ENCODE data around the gene HM13.

HM13 gene

DNA sequence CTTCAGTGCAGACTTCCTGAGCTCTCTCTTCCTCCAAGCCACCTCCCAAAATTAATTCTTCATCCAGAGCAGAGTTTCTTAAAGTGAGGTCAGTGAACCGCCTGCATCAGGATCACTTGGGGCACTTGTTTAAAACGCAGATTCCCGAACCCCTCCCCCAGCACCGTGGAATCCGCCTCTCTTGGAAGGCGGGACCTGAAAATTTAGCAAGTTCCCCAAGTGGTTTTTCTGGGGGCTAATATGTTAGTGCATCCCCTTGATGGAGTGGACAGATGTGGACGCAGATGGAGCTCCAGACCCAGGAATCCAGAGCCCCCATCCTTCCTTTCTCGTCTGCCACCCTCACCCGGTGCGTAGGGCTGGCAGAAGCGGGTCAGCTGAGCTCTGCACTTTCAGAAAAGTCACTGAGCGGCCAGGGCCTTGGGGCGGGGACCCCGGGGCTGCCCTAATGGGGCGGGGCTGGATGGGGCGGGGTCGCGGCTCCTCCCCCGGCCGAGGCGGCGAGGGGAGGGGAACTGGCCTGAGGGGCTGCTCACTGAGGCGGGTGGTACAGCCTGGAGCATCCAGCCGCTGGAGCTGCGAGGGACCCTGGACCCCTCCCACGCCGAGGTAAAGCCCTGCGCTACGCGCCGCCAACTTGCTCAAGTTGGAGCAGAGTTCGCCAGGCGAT is 39.3 kb upstream of the HM13 start, which contains the start of the genes DEFB124 and REM1:
DEFB124 (minus strand) TSS at position 370 of the 670 bp plus-strand sequence. CDS start 2,114 bp downstream, outside the sequence.
REM1 (plus strand) TSS at position 531 of the 670 bp plus-strand sequence. CDS start 1,158 bp downstream, outside the sequence.
- WGBS (ENCODE audit: extremely low coverage, insufficient coverage, low lambda C conversion rate): no CpG with 5 or more reads among the region's 33 CpGs
- Histone ChIP-seq H3K27me3 (ENCODE audit: insufficient read depth, low read length, poor library complexity) (no peaks in the 10 kb centered on the region), H2BK120ac (ENCODE audit: low read depth, low read length) (no peak within 1 kb of the TSS), H3K79me1 (ENCODE audit: low read length) (no peaks in the 10 kb centered on the region), H3K4me1 (ENCODE audit: control insufficient read depth, low read depth, low read length) (no peaks in the 10 kb centered on the region), H4K5ac (ENCODE audit: low read length) (no peak within 1 kb of the TSS), H3K4me2 (ENCODE audit: low read length) (no peak within 1 kb of the TSS), H2BK15ac (replicated peaks; ENCODE audit: low read depth) (no peak within 1 kb of the TSS), H3K9ac (ENCODE audit: low read length) (no peak within 1 kb of the TSS), H3K4me3 (ENCODE audit: low read length) (no peak within 1 kb of the TSS), H3K36me3 (ENCODE audit: control insufficient read depth, insufficient read depth, low read length) (no peaks in the 10 kb centered on the region), H2AK5ac (ENCODE audit: low read length) (no peak within 1 kb of the TSS), H3K27ac (ENCODE audit: low read depth, low read length) (no peak within 1 kb of the TSS), H3K79me2 (ENCODE audit: control insufficient read depth, insufficient read depth, low read length) (no peaks in the 10 kb centered on the region), H3K4ac (ENCODE audit: low read depth, low read length) (no peak within 1 kb of the TSS), H3K56ac (ENCODE audit: low read length) (no peak within 1 kb of the TSS), H2BK5ac (ENCODE audit: low read length) (no peak within 1 kb of the TSS), H3K18ac (ENCODE audit: low read length) (no peak within 1 kb of the TSS), H3K23ac (ENCODE audit: low read length) (no peak within 1 kb of the TSS), H4K8ac (ENCODE audit: low read depth, low read length) (no peak within 1 kb of the TSS)
- no peak for DNase-seq

DNA sequence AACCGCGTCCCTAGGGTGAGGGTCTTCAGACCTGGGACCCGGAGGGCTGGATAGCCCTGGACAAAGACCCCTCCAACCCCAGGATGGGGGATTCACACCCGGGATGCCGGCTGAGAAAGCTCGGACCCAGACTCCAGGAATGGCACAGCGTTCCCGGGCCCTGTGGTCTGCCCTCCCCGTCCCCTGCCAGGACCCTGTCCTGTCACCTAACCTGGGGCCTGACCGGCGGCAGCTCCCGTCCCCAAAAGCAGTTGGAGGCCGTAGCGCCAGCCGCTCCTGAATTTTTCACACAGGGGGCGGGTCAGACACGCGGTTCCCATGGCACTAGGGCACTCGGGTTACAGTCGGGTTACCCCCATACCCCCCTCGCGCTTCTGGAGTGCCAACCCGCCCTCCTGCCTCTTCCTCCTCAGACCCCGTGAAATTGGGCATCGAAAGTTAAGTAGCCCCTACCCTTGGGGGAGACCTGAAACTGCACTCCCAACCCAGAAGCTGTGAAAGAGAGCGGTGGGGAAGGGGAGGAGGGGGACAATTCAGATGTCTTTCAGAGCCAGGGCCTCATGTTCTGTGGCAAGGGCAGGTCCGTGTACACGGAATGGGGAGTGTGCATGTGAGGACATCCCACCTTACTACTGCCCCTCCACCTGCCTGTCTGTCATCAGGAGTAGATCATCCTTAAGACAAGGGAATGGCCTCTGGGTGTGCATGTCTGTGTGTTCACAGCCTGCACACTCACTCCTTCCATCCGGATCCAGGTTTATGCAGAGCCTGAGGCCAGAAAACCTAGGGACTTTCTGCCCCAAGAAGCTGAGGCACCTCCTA is 38.6 kb upstream of the HM13 start:
- H3K4me3 ChIP-seq (ENCODE audit: low read length): no peak overlapping the region

DNA sequence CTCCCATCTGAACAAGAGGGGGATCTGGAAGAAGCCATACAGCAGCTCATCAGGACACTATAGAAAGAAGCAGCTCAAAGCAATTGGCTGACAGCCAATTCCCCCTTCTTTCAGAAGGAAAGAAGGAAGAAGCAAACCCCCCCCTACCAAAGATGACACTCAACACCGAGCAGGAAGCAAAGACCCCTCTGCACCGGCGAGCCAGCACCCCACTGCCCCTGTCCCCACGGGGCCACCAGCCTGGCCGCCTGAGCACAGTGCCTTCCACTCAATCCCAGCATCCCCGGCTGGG is 38.0 kb upstream of the HM13 start:
- Histone ChIP-seq H3K79me2 (ENCODE audit: control insufficient read depth, insufficient read depth, low read length) (no peaks in the 10 kb centered on the region), H4K8ac (ENCODE audit: low read depth, low read length) (no peak overlapping the region), H4K5ac (ENCODE audit: low read length) (no peak overlapping the region), H3K27me3 (ENCODE audit: insufficient read depth, low read length, poor library complexity) (no peaks in the 10 kb centered on the region), H3K18ac (ENCODE audit: low read length) (no peak overlapping the region), H3K9ac (ENCODE audit: low read length) (no peak overlapping the region), H3K4me1 (ENCODE audit: control insufficient read depth, low read depth, low read length) (no peaks in the 10 kb centered on the region), H3K56ac (ENCODE audit: low read length) (no peak overlapping the region), H3K27ac (ENCODE audit: low read depth, low read length) (no peak overlapping the region), H3K4me2 (ENCODE audit: low read length) (no peak overlapping the region), H3K4me3 (ENCODE audit: low read length) (no peak overlapping the region), H3K36me3 (ENCODE audit: control insufficient read depth, insufficient read depth, low read length) (no peaks in the 10 kb centered on the region), H3K4ac (ENCODE audit: low read depth, low read length) (no peak overlapping the region), H2BK120ac (ENCODE audit: low read depth, low read length) (no peak overlapping the region), H2AK5ac (ENCODE audit: low read length) (no peak overlapping the region), H2BK5ac (ENCODE audit: low read length) (no peak overlapping the region), H2BK15ac (replicated peaks; ENCODE audit: low read depth) (no peak overlapping the region), H3K23ac (ENCODE audit: low read length) (no peak overlapping the region), H3K79me1 (ENCODE audit: low read length) (no peaks in the 10 kb centered on the region)
- WGBS (ENCODE audit: extremely low coverage, insufficient coverage, low lambda C conversion rate): no CpG with 5 or more reads among the region's 6 CpGs
- DNase-seq: no peak

More for the DNA sequence above, 38.6 kb upstream of the HM13 start:
- Histone ChIP-seq H3K56ac (ENCODE audit: low read length) (no peak overlapping the region), H2BK120ac (ENCODE audit: low read depth, low read length) (no peak overlapping the region), H2BK5ac (ENCODE audit: low read length) (no peak overlapping the region), H2BK15ac (replicated peaks; ENCODE audit: low read depth) (no peak overlapping the region), H3K79me1 (ENCODE audit: low read length) (no peaks in the 10 kb centered on the region), H4K8ac (ENCODE audit: low read depth, low read length) (no peak overlapping the region), H3K18ac (ENCODE audit: low read length) (no peak overlapping the region), H2AK5ac (ENCODE audit: low read length) (no peak overlapping the region), H3K4me2 (ENCODE audit: low read length) (no peak overlapping the region), H3K79me2 (ENCODE audit: control insufficient read depth, insufficient read depth, low read length) (no peaks in the 10 kb centered on the region), H4K5ac (ENCODE audit: low read length) (no peak overlapping the region), H3K4me1 (ENCODE audit: control insufficient read depth, low read depth, low read length) (no peaks in the 10 kb centered on the region), H3K4ac (ENCODE audit: low read depth, low read length) (no peak overlapping the region), H3K27me3 (ENCODE audit: insufficient read depth, low read length, poor library complexity) (no peaks in the 10 kb centered on the region), H3K23ac (ENCODE audit: low read length) (no peak overlapping the region), H3K27ac (ENCODE audit: low read depth, low read length) (no peak overlapping the region), H3K9ac (ENCODE audit: low read length) (no peak overlapping the region), H3K36me3 (ENCODE audit: control insufficient read depth, insufficient read depth, low read length) (no peaks in the 10 kb centered on the region)
- DNase-seq: no peak
- WGBS (ENCODE audit: extremely low coverage, insufficient coverage, low lambda C conversion rate): no CpG with 5 or more reads among the region's 29 CpGs

DNA sequence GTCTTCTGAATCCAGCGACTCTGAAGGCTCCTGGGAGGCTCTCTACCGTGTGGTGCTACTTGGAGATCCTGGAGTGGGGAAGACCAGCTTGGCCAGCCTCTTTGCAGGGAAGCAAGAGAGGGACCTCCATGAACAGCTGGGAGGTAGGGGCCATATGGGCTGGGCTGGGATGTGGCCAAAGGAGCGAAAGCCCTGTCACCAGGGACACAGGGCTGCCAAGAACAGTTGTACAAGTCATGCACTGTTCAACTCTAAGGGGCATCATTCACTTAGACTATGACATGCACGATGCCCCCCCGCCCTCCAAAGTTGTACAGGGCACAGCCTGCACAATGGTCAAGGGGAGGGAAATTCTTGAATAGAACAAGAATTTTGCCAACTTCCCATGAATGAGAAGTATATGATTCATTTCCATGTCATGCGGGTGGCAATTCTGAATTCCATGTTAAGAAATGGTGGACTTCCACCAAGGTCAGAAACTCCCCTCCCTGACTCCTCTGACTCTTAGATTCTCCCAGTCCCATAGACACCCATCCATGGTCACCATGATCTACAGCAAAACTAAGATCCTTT is 37.5 kb upstream of the HM13 start:
- DNase-seq: no peak
- no peak overlapping the region for H2BK120ac ChIP-seq (ENCODE audit: low read depth, low read length)
- no peak overlapping the region for H3K23ac ChIP-seq (ENCODE audit: low read length)
- H2BK5ac ChIP-seq (ENCODE audit: low read length): no peak overlapping the region
- no peak overlapping the region for H2AK5ac ChIP-seq (ENCODE audit: low read length)
- no peak overlapping the region for H3K9ac ChIP-seq (ENCODE audit: low read length)
- no peak overlapping the region for H3K27ac ChIP-seq (ENCODE audit: low read depth, low read length)
- no peaks in the 10 kb centered on the region for H3K79me2 ChIP-seq (ENCODE audit: control insufficient read depth, insufficient read depth, low read length)
- no peaks in the 10 kb centered on the region for H3K36me3 ChIP-seq (ENCODE audit: control insufficient read depth, insufficient read depth, low read length)
- H3K27me3 ChIP-seq (ENCODE audit: insufficient read depth, low read length, poor library complexity): no peaks in the 10 kb centered on the region
- H3K18ac ChIP-seq (ENCODE audit: low read length): no peak overlapping the region
- H3K4me2 ChIP-seq (ENCODE audit: low read length): no peak overlapping the region
- no peak overlapping the region for H2BK15ac ChIP-seq (replicated peaks; ENCODE audit: low read depth)
- no peak overlapping the region for H4K8ac ChIP-seq (ENCODE audit: low read depth, low read length)
- H3K4ac ChIP-seq (ENCODE audit: low read depth, low read length): no peak overlapping the region
- no peaks in the 10 kb centered on the region for H3K4me1 ChIP-seq (ENCODE audit: control insufficient read depth, low read depth, low read length)
- no peak overlapping the region for H3K56ac ChIP-seq (ENCODE audit: low read length)
- WGBS (ENCODE audit: extremely low coverage, insufficient coverage, low lambda C conversion rate): no CpG with 5 or more reads among the region's 6 CpGs
- no peaks in the 10 kb centered on the region for H3K79me1 ChIP-seq (ENCODE audit: low read length)
- no peak overlapping the region for H4K5ac ChIP-seq (ENCODE audit: low read length)
- H3K4me3 ChIP-seq (ENCODE audit: low read length): no peak overlapping the region

DNA sequence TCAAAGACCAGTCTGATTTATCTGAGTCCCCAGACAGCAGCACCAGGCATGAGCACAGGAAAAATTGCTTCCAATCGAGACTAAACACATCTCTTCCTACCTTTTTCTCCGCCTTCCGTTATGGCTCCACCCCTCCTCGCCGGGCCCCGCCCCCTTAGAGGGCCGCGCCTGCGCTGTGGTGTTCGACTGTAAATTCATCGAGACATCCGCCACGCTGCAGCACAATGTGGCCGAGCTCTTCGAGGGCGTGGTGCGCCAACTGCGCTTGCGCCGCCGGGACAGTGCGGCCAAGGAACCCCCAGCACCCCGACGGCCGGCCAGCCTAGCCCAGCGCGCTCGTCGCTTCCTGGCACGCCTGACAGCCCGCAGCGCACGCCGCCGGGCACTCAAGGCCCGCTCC is 30.2 kb upstream of the HM13 start:
- Histone ChIP-seq H3K4me1 (ENCODE audit: control insufficient read depth, low read depth, low read length) (no peaks in the 10 kb centered on the region), H3K18ac (ENCODE audit: low read length) (no peak overlapping the region), H3K36me3 (ENCODE audit: control insufficient read depth, insufficient read depth, low read length) (no peaks in the 10 kb centered on the region), H3K9ac (ENCODE audit: low read length) (no peak overlapping the region), H2BK120ac (ENCODE audit: low read depth, low read length) (no peak overlapping the region), H3K79me1 (ENCODE audit: low read length) (no peaks in the 10 kb centered on the region), H4K8ac (ENCODE audit: low read depth, low read length) (no peak overlapping the region), H4K5ac (ENCODE audit: low read length) (no peak overlapping the region), H3K4ac (ENCODE audit: low read depth, low read length) (no peak overlapping the region), H3K23ac (ENCODE audit: low read length) (no peak overlapping the region), H3K79me2 (ENCODE audit: control insufficient read depth, insufficient read depth, low read length) (no peaks in the 10 kb centered on the region), H2BK5ac (ENCODE audit: low read length) (no peak overlapping the region), H3K4me3 (ENCODE audit: low read length) (no peak overlapping the region), H3K56ac (ENCODE audit: low read length) (no peak overlapping the region), H3K27ac (ENCODE audit: low read depth, low read length) (no peak overlapping the region), H3K4me2 (ENCODE audit: low read length) (no peak overlapping the region), H2BK15ac (replicated peaks; ENCODE audit: low read depth) (no peak overlapping the region), H2AK5ac (ENCODE audit: low read length) (no peak overlapping the region), H3K27me3 (ENCODE audit: insufficient read depth, low read length, poor library complexity) (no peaks in the 10 kb centered on the region)
- DNase-seq: no peak
- no CpG with 5 or more reads among the region's 36 CpGs for WGBS (ENCODE audit: extremely low coverage, insufficient coverage, low lambda C conversion rate)

Data from mesendoderm (in vitro differentiated cells).